Activated CD4-positive, alpha-beta T cell treated with anti-CD3 and anti-CD28 coated beads, Interleukin-2, Interleukin-4, amounts not matched to agents 100 ng/mL and 50 ng/mL, durations not matched to agents 16 hours and 8 hours (primary cell): ENCODE measurements around the gene EGLN3.
"Not testable (repeated sequence)": the region's sequence is repeated elsewhere in the genome, so short reads cannot be mapped to it uniquely, and the experiment has no call there.

Source experiments
- DNase-seq: peaks from one replicate; pipeline ENCODE4 v3.0.0-alpha.2; 2020; ENCODE audit warnings: low spot score

The EGLN3 gene

GRCh38 chr14:33934938-33935337 is 15.9 kb downstream of the EGLN3 start:
- no peak for DNase-seq

- no peak for DNase-seq
Measured at GRCh38 chr14:33934043-33934750, 16.7 kb downstream of the EGLN3 start.

- DNase-seq, result no peak
Measured at GRCh38 chr14:33933386-33933933, 17.4 kb downstream of the EGLN3 start.

- no peak for DNase-seq
Measured at GRCh38 chr14:33932576-33933345, 18.1 kb downstream of the EGLN3 start.

- no peak for DNase-seq
Measured at GRCh38 chr14:33932033-33932432, 18.8 kb downstream of the EGLN3 start.

- DNase-seq, result no peak
Measured at GRCh38 chr14:33931461-33931860, 19.4 kb downstream of the EGLN3 start.

GRCh38 chr14:33930439-33930838 is 20.4 kb downstream of the EGLN3 start:
- DNase-seq, result no peak

GRCh38 chr14:33929799-33930408 is 21.0 kb downstream of the EGLN3 start:
- no peak for DNase-seq

- DNase-seq, result no peak
Measured at GRCh38 chr14:33928895-33929294, 22.0 kb downstream of the EGLN3 start.

GRCh38 chr14:33927944-33928343 is 22.9 kb downstream of the EGLN3 start:
- DNase-seq, result no peak

- DNase-seq, result not testable (repeated sequence)
Measured at GRCh38 chr14:33926967-33927366, 23.9 kb downstream of the EGLN3 start.

- DNase-seq, result no peak
Measured at GRCh38 chr14:33925946-33926345, 24.9 kb downstream of the EGLN3 start.

- no peak for DNase-seq
Measured at GRCh38 chr14:33925235-33925634, 25.6 kb downstream of the EGLN3 start.

- no peak for DNase-seq
Measured at GRCh38 chr14:33924566-33925100, 26.2 kb downstream of the EGLN3 start.

- no peak for DNase-seq
Measured at GRCh38 chr14:33922125-33922524, 28.7 kb downstream of the EGLN3 start.

- DNase-seq, result no peak
Measured at GRCh38 chr14:33918256-33918655, 32.6 kb downstream of the EGLN3 start.

GRCh38 chr14:33917661-33918060 is 33.2 kb downstream of the EGLN3 start:
- DNase-seq, result no peak

GRCh38 chr14:33916663-33917565 is 34.0 kb downstream of the EGLN3 start:
- DNase-seq, result no peak

GRCh38 chr14:33915682-33916081 is 35.2 kb downstream of the EGLN3 start:
- no peak for DNase-seq

GRCh38 chr14:33914676-33915516 is 36.0 kb downstream of the EGLN3 start:
- no peak for DNase-seq

- DNase-seq, result no peak
Measured at GRCh38 chr14:33911046-33911445, 39.8 kb downstream of the EGLN3 start.
